ENCODE data around the gene BTBD1.
"Not testable (repeated sequence)": the region's sequence is repeated elsewhere in the genome, so short reads cannot be mapped to it uniquely, and the experiment has no call there.

DNA sequence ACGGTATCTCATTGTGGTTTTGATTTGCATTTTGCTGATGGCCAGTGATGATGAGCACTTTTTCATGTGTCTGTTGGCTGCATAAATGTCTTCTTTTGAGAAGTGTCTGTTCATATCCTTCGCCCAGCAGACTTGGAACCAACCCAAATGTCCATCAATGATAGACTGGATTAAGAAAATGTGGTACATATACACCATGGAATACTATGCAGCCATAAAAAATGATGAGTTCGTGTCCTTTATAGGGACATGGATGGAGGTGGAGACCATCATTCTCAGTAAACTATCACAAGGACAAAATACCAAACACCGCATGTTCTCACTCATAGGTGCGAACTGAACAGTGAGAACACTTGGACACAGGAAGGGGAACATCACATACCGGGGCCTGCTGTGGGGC lies 35.8 kb downstream of the BTBD1 start:
- TF ChIP-seq, protein P1, sequence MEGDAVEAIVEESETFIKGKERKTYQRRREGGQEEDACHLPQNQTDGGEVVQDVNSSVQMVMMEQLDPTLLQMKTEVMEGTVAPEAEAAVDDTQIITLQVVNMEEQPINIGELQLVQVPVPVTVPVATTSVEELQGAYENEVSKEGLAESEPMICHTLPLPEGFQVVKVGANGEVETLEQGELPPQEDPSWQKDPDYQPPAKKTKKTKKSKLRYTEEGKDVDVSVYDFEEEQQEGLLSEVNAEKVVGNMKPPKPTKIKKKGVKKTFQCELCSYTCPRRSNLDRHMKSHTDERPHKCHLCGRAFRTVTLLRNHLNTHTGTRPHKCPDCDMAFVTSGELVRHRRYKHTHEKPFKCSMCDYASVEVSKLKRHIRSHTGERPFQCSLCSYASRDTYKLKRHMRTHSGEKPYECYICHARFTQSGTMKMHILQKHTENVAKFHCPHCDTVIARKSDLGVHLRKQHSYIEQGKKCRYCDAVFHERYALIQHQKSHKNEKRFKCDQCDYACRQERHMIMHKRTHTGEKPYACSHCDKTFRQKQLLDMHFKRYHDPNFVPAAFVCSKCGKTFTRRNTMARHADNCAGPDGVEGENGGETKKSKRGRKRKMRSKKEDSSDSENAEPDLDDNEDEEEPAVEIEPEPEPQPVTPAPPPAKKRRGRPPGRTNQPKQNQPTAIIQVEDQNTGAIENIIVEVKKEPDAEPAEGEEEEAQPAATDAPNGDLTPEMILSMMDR (IDR thresholded peaks at IDR 0.05; ENCODE audit: poor library complexity), result not testable (repeated sequence)
- not testable (repeated sequence) for TF ChIP-seq EZH2 (IDR thresholded peaks at IDR 0.05; ENCODE audit: borderline replicate concordance)

Data from hepatocyte (in vitro differentiated cells).